Retinal pigment epithelial cell (primary cell): ENCODE data around the gene TMEM198.

Source experiments
- DNase-seq: peaks from one replicate; pipeline ENCODE4 v3.0.0-alpha.2; 2010; ENCODE audit warnings: low read depth
- H3K4me3 ChIP-seq: 2 replicates; pipeline ENCODE4 v1.5.1; 2011; ENCODE audit warnings: mild to moderate bottlenecking, low read length, control low read depth, moderate library complexity
- CTCF ChIP-seq: conservative IDR thresholded peaks from 2 replicates; pipeline ENCODE4 v1.5.1; 2011; ENCODE audit warnings: low read depth, low read length, control low read depth, inconsistent platforms

TMEM198 gene

GRCh38 chr2:219508971-219509779, 34.7 kb upstream of the TMEM198 start:
- no peak overlapping the region for H3K4me3 ChIP-seq
- no peak for TF ChIP-seq CTCF
- no peak for DNase-seq

GRCh38 chr2:219509780-219510511, 33.9 kb upstream of the TMEM198 start:
- TF ChIP-seq CTCF, result peak; percentile 87
- peak overlapping the region; percentile 37 for H3K4me3 ChIP-seq
- DNase-seq, result peak; percentile 36

GRCh38 chr2:219510512-219511135, 33.2 kb upstream of the TMEM198 start:
- no peak for DNase-seq
- H3K4me3 ChIP-seq, result no peak overlapping the region
- TF ChIP-seq CTCF, result no peak

GRCh38 chr2:219511547-219512325, 32.1 kb upstream of the TMEM198 start:
- TF ChIP-seq CTCF, result no peak
- no peak for DNase-seq
- no peak overlapping the region for H3K4me3 ChIP-seq

- no peak overlapping the region for H3K4me3 ChIP-seq
- no peak for TF ChIP-seq CTCF
- DNase-seq, result no peak
Observed at GRCh38 chr2:219512524-219513216, 31.2 kb upstream of the TMEM198 start.

- no peak for DNase-seq
- no peak for TF ChIP-seq CTCF
- H3K4me3 ChIP-seq, result no peak overlapping the region
Observed at GRCh38 chr2:219513787-219514186, 30.0 kb upstream of the TMEM198 start.
